HCT116 (cell line): ENCODE measurements around the gene PRKAG2.

Experiments
- CEBPB ChIP-seq: IDR thresholded peaks from 2 replicates; pipeline ENCODE4 v1.6.1; 2012; ENCODE audit warnings: low read depth
- CTCF ChIP-seq, 3 experiments: fragments of 200-600 bp in 1 of 3; sonication (generic) in 1 of 3; IDR thresholded peaks in 2 of 3; conservative IDR thresholded peaks in 1 of 3; 2 replicates each; pipeline ENCODE4 v1.5.1; 2012 to 2017; ENCODE audit warnings: low read depth in 2 of 3, low read length in 2 of 3, antibody characterized with exemption in 1 of 3, borderline replicate concordance in 1 of 3, control low read depth in 1 of 3, mild to moderate bottlenecking in 1 of 3, mixed read lengths in 1 of 3, mixed run types in 1 of 3, moderate library complexity in 1 of 3; ENCODE audit not compliant: insufficient read depth in 1 of 3
- EZH2 ChIP-seq: fragments of 200-600 bp; sonication (generic); IDR thresholded peaks from 2 replicates; pipeline ENCODE4 v1.6.1; 2017; ENCODE audit warnings: antibody characterized with exemption, mixed run types
- FOSL1 ChIP-seq: IDR thresholded peaks from 2 replicates; pipeline ENCODE4 v1.6.1; 2012; ENCODE audit warnings: low read depth
- POLR2A ChIP-seq: IDR thresholded peaks from 2 replicates; pipeline ENCODE4 v1.7.0; 2011; ENCODE audit warnings: borderline replicate concordance; ENCODE audit not compliant: insufficient read depth, insufficient read length; ENCODE audit errors: extremely low read depth
- POLR2AphosphoS5 ChIP-seq: IDR thresholded peaks from 2 replicates; pipeline ENCODE4 v1.6.1; 2011; ENCODE audit warnings: mild to moderate bottlenecking, low read depth, low read length, moderate library complexity
- SIN3A ChIP-seq: IDR thresholded peaks from 2 replicates; pipeline ENCODE4 v1.6.1; 2012; ENCODE audit warnings: low read depth
- ZFX ChIP-seq: fragments of 450-650 bp; IDR thresholded peaks from 2 replicates; pipeline ENCODE4 v1.6.1; 2017

DNA sequence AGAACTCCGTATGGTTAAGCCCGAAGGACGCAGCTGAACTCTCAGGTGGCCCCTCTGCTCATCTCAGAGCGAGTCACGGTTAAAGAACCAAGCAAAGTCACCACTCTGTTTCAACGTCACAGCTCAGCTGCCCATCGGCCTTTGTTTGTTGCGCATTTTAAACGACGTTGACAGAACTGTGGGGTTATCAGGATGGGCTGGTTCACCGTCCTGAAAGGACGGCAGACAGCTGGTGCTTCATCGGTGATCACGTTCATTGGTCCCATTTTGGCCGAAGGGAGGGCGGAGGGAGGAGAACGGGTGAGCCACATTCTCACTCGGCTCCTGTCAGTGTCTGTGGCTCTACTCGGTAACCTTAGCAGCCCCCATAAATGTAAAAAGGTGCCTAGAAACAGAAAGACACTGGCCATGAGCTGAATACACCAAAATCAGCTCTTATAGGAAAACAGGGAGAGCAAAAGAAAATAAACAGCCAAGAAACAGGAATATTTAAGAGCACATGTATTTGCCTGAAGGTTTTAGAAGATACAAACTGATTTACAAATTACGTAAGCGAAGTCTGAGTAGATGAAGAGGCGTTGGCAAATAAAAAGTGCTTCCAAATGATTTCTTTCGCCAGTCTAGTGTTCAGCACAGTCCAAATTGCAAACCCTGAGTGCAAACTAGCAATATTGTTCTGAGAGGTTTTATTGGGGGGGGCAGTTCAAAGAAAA lies 8.4 kb downstream of the PRKAG2 start:
- TF ChIP-seq EZH2 (no peak), POLR2A (no peak), CTCF (IDR thresholded peaks at IDR 0.05 in 2 of 3, conservative IDR thresholded peaks at IDR 0.05 in 1 of 3; ENCODE audit: borderline replicate concordance in 1 of 3, insufficient read depth in 1 of 3, low read depth in 2 of 3, low read length in 2 of 3) (no peak), CEBPB (no peak), POLR2AphosphoS5 (no peak), FOSL1 (no peak), SIN3A (no peak), ZFX (no peak)
